GM21367 (cell line): ENCODE measurements around the gene CD1D.

ENCODE experiments used
- ATAC-seq: cut with Tn5 transposase; IDR thresholded peaks from one replicate; pipeline ENCODE4 v1.9.1; 2021; ENCODE audit not compliant: unreplicated experiment

Gene CD1D

GRCh38 chr1:158180741-158181576 is at the start of gene CD1D:
Gene CD1D, plus strand, starts transcription at chr1:158180895. Its CDS starts 207 bp downstream, at chr1:158181102.
- no peak for ATAC-seq

GRCh38 chr1:158131217-158131616 is 49.5 kb upstream of the CD1D start:
- no peak for ATAC-seq

- no peak for ATAC-seq
These were observed 39.9 kb upstream of the CD1D start for GRCh38 chr1:158140764-158141192.

GRCh38 chr1:158145173-158145719 is 35.4 kb upstream of the CD1D start:
- ATAC-seq = no peak

GRCh38 chr1:158146165-158146564 is 34.5 kb upstream of the CD1D start:
- ATAC-seq = no peak

- no peak for ATAC-seq
These were observed 34.0 kb upstream of the CD1D start for GRCh38 chr1:158146739-158147138.

GRCh38 chr1:158147401-158147800 is 33.3 kb upstream of the CD1D start:
- ATAC-seq = no peak

GRCh38 chr1:158147869-158148268 is 32.8 kb upstream of the CD1D start:
- no peak for ATAC-seq

GRCh38 chr1:158148468-158148867 is 32.2 kb upstream of the CD1D start:
- ATAC-seq = no peak

GRCh38 chr1:158149175-158149574 is 31.5 kb upstream of the CD1D start:
- ATAC-seq = no peak

- ATAC-seq = peak; percentile 64
These were observed 31.0 kb upstream of the CD1D start for GRCh38 chr1:158149577-158150269.

- no peak for ATAC-seq
These were observed 30.2 kb upstream of the CD1D start for GRCh38 chr1:158150523-158150922.

- ATAC-seq = no peak
These were observed 27.5 kb upstream of the CD1D start for GRCh38 chr1:158153179-158153578.

- no peak for ATAC-seq
These were observed 26.8 kb upstream of the CD1D start for GRCh38 chr1:158153746-158154444.

GRCh38 chr1:158154501-158154900 is 26.2 kb upstream of the CD1D start:
- ATAC-seq = no peak

GRCh38 chr1:158155673-158156072 is 25.0 kb upstream of the CD1D start:
- no peak for ATAC-seq

GRCh38 chr1:158159597-158159996 is 21.1 kb upstream of the CD1D start:
- ATAC-seq = no peak

GRCh38 chr1:158161446-158161845 is 19.2 kb upstream of the CD1D start:
- ATAC-seq = no peak

- peak; percentile 99 for ATAC-seq
These were observed 17.4 kb upstream of the CD1D start for GRCh38 chr1:158163000-158163947.

- no peak for ATAC-seq
These were observed 11.6 kb upstream of the CD1D start for GRCh38 chr1:158169105-158169504.
